Peyer's patch (tissue), 4 donors: Measurements from ENCODE around the gene SLC17A7.

Experiments
- CTCF ChIP-seq, 6 experiments: fragments of 450-650 bp in 4 of 6; fragments of 200-600 bp in 2 of 6; sonication (generic) in 1 of 6; IDR thresholded peaks; one replicate each; pipeline ENCODE4 v1.5.1; 2017 to 2019; ENCODE audit warnings: antibody characterized with exemption in 6 of 6, mild to moderate bottlenecking in 3 of 6, moderate library complexity in 1 of 6
- POLR2A ChIP-seq, 2 donors: fragments of 450-650 bp; IDR thresholded peaks; one replicate each; pipeline ENCODE4 v1.5.1; 2017; ENCODE audit warnings: antibody characterized with exemption in 2 of 2, mild to moderate bottlenecking in 2 of 2, moderate library complexity in 2 of 2

- no peak for TF ChIP-seq CTCF (IDR thresholded peaks at IDR 0.05)
- TF ChIP-seq POLR2A (IDR thresholded peaks at IDR 0.05) = no peak
Measured at GRCh38 chr19:49488046-49488862, 46.9 kb upstream of the SLC17A7 start.
